Testis (tissue), 2 donors: ENCODE results near the gene CNGB1.

Experiments
- POLR2A ChIP-seq: fragments of 450-650 bp; IDR thresholded peaks from one replicate; pipeline ENCODE4 v1.6.1; 2017; ENCODE audit warnings: antibody characterized with exemption, mild to moderate bottlenecking, moderate library complexity
- TF ChIP-seq, protein P1 (sequence below), 3 experiments: fragments of 450-650 bp in 2 of 3; fragments of 200-600 bp in 1 of 3; sonication (generic) in 1 of 3; IDR thresholded peaks; one replicate each; pipeline ENCODE4 v1.5.1; 2016 to 2019; ENCODE audit warnings: antibody characterized with exemption in 3 of 3, mild to moderate bottlenecking in 2 of 3, moderate library complexity in 1 of 3

DNA sequence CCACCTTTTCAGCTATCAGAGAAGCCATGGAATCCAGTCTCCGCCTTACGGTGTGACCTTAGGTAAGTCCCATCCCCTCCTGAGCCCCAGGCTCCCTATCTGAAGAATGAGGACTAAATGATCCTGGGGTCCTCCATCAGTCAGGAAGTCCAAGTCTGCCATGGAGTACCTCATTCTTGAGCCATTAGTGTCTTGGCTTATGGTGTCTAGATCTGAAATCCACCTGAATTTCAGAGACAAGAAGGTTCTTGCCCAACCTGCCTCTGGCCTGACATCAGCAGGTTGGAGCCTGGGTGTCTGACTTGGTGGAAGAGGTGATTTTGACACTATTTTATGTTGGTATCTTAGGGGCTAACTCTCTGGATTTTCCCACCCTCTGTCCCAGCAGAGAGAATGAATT lies 47.1 kb downstream of the CNGB1 start:
- TF ChIP-seq POLR2A: no peak
- TF ChIP-seq, protein P1, sequence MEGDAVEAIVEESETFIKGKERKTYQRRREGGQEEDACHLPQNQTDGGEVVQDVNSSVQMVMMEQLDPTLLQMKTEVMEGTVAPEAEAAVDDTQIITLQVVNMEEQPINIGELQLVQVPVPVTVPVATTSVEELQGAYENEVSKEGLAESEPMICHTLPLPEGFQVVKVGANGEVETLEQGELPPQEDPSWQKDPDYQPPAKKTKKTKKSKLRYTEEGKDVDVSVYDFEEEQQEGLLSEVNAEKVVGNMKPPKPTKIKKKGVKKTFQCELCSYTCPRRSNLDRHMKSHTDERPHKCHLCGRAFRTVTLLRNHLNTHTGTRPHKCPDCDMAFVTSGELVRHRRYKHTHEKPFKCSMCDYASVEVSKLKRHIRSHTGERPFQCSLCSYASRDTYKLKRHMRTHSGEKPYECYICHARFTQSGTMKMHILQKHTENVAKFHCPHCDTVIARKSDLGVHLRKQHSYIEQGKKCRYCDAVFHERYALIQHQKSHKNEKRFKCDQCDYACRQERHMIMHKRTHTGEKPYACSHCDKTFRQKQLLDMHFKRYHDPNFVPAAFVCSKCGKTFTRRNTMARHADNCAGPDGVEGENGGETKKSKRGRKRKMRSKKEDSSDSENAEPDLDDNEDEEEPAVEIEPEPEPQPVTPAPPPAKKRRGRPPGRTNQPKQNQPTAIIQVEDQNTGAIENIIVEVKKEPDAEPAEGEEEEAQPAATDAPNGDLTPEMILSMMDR (IDR thresholded peaks at IDR 0.05): no peak
